GM19240 (cell line): ENCODE data around the gene LRRFIP1.
"Not testable (repeated sequence)": the region's sequence is repeated elsewhere in the genome, so short reads cannot be mapped to it uniquely, and the experiment has no call there.

ENCODE experiments used
- DNase-seq: peaks from one replicate; pipeline ENCODE4 v3.0.0; 2011; ENCODE audit warnings: low spot score; ENCODE audit not compliant: insufficient read length

The LRRFIP1 gene

DNA sequence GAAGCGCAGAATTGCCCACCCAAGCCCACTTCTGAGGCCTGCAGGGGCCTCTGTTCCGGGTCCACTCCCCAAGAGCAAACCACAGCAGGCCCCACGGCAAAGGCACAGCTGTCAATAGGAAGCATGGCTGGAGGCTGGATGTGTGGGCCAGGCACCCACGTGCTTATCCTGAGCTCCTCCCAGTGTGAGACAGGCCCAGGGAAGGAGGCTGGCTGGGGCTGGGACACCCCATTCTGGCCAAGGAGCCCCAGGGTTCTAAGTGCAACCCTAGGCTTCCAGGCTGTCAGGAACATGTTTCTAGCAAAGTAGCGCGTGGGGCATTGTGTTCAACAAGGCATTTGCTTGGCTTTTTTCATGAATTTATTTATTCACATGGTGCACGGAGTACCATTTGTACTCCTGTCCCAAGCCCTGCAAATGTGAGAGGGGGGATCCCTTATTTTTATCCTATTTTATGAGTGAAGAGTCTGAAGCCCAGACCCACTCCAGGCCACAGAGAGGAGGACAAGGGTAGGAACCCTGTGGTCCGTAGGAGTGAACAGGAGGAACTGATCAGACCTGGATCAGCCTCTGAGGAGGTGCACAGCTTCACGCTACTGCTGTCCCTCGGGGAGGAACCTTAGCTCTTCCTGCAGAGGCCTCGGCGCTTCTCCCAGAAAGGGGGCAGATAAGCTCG is 30.7 kb upstream of the LRRFIP1 start:
- DNase-seq, result no peak

DNA sequence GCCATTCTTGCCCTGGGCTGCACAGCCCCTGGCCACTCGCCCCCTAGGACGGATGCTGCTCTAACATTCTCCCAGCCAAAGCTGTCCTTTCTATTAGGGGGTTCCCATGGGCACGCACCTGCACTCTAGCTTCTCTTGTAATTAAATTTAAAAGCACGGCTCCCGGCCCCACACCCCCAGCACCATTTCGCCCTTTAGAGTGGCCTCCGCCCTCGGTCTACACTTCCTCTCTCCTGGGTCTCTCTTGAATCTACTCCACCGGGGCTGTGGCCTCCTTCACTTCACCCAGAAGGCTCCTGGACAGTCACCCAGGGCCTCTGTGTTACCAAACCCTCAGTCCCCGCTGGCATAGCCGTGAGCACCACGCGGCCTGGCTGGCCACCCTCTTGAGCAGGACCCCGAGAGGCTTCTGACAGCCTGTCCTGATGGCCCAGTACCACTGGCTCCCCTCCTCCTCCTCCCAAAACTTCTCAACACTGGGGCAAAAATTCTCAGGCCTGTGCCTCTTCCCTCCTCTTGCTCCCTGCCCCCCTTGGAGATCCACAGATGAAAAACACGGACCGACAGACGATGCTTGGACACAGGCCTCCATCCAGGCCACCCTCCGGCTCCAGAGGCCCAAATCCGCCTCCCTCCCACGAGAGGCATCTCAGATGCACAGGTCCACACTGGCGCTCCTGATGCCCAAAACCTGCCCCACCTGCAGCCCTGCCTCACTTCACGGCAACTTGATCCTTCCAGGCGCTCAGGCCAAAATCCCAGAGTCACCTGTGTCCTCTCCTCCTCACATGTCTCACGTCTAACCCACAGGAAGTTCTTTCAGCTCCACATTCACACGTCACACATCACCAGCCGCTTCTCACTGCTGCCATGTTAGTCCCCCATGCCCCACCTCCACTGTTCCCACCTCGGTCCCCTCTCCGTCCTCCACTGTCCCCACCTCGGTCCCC is 29.9 kb upstream of the LRRFIP1 start:
- no peak for DNase-seq

DNA sequence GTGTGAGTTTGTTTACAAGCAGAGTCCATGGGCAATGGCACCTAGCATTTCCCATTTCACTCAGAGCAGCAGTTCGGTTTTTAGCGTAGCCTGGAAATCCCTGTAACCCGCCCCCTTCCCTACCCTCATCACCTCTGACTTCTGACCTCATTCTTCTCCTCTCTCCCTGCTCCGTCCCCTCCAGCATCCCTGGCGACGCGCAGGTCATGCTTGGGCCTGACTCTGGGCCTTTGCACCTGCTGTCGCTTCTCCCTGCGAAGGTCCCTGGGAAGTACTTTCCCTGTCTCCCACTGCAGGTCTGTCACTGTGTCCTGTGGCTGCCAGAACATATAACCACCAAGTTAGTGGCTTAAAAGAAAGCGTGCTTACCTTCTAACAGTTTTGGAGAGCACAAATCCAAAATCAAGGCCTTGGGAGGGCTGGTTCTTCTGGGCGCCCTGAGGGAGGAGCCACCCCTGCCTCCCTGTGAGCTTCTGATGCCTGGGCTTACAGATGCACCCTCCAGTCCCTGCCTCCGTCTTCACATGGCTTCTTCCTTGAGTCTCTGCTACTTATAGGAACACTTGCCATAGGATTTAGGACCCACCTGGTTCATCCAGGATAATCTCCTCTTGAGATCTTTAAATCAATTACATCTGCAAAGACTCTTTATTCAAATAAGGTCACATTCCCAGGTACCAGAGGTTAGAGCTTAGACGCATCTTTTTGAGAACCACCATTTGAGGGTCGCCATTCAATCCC is 28.7 kb upstream of the LRRFIP1 start:
- DNase-seq, result no peak

DNA sequence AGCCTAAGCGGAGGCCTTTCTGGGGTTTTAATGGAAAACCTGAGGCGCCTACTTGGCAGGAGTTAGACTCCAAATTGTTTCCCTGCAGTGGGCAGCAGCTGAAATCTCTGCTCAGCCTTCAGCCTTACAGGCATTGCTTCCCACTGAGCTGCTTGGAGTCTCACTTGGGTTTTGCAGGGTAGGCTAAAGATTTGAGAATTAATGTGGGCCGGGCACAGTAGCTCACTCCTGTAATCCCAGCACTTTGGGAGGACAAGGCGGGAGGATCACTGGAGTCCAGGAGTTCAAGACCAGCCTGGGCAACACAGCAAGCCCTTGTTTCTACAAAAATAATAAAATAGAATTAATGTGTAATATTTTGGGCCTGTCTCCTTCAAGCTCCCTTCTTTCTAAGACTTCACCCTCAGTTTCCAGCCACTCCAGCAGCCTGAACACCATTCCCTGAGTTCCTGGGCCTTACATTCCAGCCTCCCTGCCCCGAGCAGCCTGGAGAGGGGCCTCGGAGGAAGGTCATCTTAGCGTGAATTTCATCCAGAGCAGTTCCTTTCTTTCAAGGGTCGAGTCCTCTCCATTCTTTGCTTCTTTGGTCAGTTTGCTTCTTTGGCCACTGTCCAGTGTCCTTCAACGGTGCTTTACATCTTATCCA is 27.8 kb upstream of the LRRFIP1 start:
- no peak for DNase-seq

DNA sequence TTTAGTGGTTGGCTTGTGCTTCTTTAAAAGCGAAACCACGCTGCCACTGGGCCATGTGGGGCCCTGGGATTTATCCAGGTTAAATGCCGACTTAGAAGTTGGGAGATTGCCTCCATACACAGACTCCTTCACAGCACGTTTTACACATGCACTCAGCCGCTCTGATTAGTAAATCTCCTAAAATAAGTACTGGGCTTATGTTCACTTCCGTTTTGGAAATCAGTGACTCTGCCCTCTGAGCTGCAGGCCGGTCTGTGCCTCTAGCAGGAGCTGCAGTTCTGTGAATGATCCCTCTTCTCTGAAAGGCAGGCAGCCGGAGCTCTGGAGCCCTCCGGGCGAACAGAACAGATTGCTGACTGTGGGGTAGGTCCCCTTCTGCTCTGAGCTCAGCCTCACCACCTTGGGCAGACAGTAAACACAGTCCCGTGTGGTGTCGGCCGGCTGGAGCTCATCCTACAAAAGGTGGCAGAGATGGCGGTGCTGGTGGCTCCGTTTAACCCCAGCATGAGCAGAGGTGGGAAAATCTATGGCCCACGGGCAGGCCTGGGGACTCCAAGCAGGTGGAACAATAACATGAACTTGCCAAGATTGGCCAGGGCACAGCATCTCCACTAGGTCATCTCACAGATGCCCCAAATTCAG is 27.1 kb upstream of the LRRFIP1 start:
- no peak for DNase-seq

DNA sequence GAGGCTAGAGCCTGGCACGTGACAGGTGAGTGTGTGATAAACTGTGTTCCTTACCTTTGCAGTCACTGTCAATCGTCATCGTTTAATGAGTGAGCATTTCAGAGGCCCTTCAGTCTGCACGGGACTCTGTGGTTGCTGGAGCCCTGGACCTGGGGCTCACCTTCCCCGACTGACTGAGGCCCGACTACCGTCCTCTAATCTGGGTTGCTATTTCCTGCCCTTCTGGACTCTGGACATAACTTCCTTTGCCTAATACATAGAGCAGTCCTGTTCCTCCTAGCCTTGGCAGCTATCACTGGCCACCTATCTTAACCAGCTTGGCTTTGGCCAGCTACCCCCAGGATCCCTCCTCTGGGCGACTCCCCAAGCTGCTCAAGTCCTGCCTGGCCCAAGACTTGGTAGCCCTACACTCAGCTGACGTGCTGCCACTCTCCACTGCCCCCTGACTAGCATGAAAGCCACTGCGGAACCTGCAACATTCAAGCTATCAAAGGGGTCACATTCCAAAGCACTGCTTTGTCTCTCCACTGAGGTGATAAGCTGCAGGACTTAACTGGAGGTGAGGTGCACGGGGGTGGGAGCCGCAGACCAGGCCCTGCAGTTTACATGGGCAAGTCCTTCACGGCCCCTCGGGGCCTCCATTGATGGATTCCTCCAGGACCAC is 25.8 kb upstream of the LRRFIP1 start:
- DNase-seq, result no peak

DNA sequence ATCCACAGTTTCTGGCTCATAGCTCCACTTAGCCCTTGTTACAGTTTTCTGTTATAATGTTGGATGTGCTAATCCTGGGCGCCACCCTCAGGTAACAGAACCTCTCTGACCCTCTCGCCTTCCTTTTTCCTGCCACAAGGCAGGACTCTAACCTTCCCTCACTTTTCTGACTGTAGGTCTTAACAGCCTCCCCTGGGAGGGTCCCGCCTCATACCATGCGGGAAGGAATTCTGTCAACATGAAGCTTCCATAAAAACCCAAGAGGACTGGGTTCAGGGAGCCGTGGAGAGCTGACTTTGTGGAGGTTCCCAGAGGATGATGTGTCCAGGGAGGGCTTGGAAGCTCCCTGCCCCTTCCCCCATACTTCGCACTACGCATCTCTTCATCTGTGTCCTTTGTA is 25.0 kb upstream of the LRRFIP1 start:
- no peak for DNase-seq

DNA sequence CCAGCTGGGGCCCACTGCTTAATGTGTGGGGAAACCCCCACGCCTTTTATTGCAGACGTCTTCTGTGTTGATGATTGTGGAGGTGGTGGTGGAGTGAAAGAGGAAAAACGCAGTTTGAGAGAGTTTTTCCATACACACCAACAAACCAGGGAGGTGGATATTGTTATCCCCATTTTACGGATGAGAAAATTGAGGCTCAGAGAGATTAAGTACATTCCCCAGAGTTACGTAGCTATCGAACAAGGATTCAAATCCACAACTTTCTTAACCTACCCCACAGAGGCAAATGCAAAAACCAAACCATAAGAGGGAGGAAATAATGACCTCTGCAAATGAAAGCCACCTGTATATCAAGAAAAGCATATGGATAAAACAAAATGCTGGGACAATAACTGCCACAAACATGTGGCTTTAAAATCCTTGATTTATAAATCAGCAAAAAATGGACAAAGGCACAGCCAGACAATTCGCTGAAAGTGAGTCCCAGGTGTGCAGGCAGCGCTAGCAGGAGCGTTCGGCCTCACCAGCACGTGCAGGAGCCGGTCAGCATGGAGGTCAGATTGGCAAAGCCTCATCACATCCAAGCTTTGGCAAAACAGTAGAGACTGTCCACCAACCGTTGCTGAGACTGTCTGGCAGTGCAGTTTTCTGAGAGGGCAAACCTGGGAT is 24.2 kb upstream of the LRRFIP1 start:
- no peak for DNase-seq

DNA sequence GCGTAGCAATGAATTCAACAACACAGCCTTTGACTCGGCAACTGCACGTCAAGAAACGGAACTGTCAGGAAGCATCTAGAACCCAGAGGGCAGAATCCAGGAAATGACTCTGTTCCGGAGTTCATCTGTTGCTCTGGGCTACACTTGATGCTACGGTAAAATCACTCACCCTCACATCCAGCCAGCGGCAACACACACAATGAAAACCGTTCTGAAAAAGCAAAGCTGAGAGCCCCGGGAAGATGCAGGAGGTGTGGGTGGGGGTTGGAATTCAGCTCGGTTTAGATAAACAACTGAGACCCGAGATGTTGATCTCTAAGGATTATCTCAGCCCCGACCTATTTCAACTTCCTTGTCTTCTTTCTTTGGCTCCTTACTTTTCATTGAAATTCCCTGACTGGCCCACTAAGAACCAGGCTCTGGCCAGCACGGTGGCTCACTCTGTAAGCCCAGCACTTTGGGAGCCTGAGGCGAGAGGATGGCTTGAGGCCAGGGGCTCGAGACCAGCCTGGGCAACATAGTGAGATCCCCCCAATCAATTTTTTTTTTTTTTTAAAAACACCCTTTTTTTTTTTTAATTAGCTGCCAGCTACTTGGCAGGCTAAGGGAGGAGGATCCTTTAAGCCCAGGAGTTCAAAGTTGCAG is 23.5 kb upstream of the LRRFIP1 start:
- DNase-seq, result no peak

DNA sequence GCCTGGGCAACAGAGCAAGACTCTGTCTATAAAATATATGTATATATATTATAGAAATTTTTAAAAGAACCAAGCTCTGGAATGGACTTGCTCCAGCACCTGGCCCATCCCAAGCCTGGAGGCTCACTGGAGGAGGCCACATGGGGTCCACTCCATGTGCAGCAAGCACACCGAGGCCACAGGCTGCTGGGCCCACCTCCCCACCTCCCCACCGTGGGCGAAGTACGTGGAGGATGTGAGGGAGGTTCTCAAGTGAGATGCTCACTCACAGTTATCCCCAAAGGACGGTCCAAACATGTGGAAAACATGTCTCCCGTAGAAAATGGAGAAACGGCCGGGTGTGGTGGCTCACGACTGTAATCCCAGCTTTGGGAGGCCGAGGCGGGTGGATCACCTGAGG is 23.0 kb upstream of the LRRFIP1 start:
- no peak for DNase-seq

DNA sequence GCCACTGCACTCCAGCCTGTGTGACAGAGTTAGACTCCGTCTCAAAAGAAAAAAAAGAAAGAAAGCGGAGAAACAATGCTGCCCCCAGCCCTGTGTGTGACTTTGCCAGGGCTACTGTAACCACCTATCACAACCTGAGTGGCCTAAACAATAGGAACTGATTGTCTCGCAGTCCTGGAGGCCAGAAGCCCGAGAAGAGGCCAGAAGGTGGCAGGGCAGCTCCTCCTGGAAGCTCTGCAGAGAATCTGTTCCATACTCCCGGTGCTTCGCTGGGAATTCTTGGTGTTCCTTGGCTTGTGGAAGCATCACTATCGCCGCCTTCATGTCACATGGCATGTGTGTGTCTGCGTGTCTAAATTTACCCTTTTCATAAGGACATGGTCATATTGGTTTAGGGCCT is 22.4 kb upstream of the LRRFIP1 start:
- DNase-seq, result no peak

DNA sequence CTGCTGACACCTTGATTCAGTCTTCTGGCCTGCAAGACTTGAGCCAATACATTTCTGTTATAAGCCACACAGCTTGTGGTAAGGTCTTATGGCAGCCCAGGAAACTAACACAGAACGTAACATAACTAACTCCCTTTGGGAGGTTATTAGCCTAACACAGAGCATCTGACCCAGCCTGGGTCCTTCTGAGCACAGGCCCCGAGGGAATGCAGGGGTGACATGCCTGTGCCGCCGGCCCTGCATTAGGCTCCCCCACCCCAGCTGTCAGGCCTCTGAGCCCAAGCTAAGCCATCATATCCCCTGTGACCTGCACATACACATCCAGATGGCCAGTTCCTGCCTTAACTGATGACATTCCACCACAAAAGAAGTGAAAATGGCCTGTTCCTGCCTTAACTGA is 20.9 kb upstream of the LRRFIP1 start:
- not testable (repeated sequence) for DNase-seq

DNA sequence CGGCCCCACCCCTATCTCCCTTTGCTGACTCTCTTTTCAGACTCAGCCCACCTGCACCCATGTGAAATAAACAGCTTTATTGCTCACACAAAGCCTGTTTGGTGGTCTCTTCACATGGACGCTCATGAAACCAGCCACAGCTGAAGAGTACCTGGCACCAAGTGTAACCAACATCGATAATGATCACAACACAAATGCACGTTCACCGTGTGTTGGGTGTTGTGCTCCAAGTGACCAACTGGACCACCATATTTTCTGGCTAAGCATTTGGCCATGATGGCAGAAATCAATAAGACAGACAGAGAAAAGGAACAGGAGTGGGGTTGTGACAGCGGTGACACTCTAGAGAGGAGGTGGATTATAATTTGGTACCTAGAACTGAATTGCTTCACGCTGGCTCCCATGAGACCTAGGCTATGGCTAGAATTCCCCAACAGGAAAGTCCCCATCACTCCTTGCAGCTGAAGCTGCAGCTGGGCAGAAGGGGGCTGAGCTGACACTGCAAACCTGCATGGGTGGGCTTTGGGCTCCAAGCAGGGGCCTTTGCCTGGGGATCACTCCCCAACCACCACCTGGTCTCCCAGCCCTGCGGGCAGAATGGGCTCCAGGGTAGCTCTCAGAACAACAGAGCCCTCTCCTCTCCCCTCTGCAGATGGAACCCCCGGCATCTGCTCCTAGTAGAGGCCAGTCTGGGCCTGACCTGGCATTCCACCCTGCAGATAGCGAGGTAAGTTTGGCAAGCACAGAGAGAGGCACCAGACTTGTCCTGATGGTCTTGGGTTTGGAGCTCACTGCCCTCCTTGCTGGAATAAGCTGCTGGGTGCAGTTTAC is 14.6 kb upstream of the LRRFIP1 start:
- DNase-seq, result no peak

DNA sequence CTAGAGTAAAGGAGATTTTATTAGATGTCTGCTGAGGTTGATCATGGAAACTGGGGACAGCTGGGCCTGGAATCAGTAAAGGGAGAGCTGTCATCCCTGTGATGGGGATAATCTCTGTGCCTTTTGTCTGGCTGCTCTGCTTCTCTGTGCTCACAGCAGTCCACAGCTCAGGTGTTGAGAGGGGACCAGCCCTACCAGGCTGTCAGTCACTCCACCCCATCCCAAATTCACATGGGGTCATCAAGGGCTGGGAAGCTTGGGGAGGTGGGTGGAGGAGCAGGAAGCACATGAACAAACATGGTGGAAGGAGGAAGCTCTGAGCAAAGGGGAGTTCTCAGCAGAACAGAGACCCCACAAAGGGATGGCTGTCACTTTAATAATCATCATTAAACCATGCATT is 13.7 kb upstream of the LRRFIP1 start:
- DNase-seq, result no peak

DNA sequence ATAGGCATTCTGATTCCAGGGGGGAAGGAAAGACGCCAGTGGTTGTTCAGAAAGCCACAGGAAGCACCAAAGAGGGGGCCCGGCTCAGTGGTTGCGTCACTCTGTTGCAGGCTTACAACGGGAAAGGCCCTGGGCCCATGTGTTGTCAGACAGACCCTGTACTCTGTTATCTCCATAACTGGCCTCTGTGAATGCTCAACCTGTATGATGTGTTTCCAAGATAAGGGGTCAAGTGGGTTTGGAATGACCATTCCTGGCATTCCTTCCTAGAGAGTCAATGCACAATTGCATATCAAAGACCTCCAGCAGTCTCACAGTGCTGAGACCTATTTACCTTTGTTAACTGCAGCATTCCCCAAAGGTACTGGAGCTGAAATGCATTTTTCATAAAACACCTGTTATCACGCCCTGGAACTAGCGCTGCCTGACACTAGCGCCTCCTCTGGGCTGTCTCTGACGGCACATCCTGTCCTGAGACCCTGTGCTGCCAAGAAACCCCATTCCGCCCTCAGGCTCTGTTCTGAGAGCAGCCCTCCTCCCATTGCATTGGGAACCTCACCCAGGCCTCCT is 13.2 kb upstream of the LRRFIP1 start:
- no peak for DNase-seq

DNA sequence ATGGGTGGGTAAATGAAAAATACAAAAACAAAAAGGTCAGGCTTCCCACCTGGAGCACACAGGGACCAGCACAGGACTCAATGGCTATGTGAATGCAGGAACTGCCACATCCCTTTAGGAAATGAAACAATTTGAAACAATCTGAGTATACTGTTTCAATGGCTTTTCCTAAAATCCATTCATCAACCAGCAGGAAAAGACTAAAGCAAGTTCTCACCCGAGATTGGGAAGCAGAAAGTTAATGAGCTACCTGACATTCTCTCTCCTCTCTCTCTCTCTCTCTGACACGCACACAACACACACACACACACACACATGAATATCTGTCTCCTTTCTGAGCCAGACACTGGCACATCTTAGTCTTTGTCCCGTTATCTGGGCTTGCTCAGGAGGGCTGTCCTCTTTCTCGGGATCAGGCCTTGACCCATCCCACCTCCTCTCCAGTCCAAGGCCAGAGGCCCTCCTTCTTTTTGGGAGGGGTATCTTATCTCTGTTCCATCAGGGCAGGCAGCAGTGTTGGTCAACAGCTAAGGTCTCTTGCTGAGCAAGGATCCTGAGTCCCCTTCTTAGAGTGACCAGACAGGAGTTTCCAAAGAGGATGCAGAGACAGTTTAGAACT is 11.6 kb upstream of the LRRFIP1 start:
- no peak for DNase-seq

DNA sequence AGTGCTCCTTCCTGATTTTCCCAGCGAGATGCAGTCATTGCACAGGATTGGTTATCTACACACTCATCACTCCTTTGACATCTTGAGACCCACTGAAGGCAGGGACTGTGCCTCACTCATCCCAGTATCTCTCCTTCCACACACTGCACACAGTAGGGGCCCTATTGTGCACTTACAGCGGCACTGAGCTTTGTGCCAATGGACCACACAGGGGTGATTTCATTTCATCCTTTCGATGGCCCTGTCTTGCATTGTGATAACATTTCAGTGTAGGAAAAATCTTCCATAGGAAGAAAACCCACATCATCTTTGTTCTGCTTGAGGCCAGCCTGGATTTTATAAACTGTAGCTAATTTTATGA is 11.0 kb upstream of the LRRFIP1 start:
- DNase-seq, result no peak
